Stimulated activated CD8-positive, alpha-beta memory T cell treated with anti-CD3 and anti-CD28 coated beads, Interleukin-2, amount 100 ng/mL, for 1 hour (primary cell): ENCODE results near the gene C2CD4D.

Experiments
- DNase-seq, 2 donors: peaks; one replicate each; pipeline ENCODE4 v3.0.0-alpha.2; 2020; ENCODE audit warnings: low read depth in 2 of 2

C2CD4D gene

GRCh38 chr1:151814971-151815545 lies 24.6 kb downstream of the C2CD4D start:
- no peak for DNase-seq

- no peak for DNase-seq
Measured at GRCh38 chr1:151814426-151814825, 25.2 kb downstream of the C2CD4D start.

GRCh38 chr1:151813271-151813977 lies 26.2 kb downstream of the C2CD4D start:
- no peak for DNase-seq

- no peak for DNase-seq
Measured at GRCh38 chr1:151811181-151811580, 28.4 kb downstream of the C2CD4D start.

GRCh38 chr1:151809985-151810556 lies 29.5 kb downstream of the C2CD4D start:
- no peak for DNase-seq

GRCh38 chr1:151809290-151809984 lies 30.2 kb downstream of the C2CD4D start:
- DNase-seq: no peak

- no peak for DNase-seq
Measured at GRCh38 chr1:151807766-151808165, 31.9 kb downstream of the C2CD4D start.

- no peak for DNase-seq
Measured at GRCh38 chr1:151807131-151807530, 32.5 kb downstream of the C2CD4D start.

GRCh38 chr1:151806170-151806569 lies 33.5 kb downstream of the C2CD4D start:
- DNase-seq: no peak

GRCh38 chr1:151805066-151805820 lies 34.4 kb downstream of the C2CD4D start, which contains the start of gene LINGO4:
Gene LINGO4, minus strand, starts transcription at chr1:151805419. Its CDS starts 2,715 bp downstream, at chr1:151802704.
- DNase-seq: no peak

GRCh38 chr1:151803915-151804314 lies 35.7 kb downstream of the C2CD4D start:
- no peak for DNase-seq

- DNase-seq: no peak
Measured at GRCh38 chr1:151803164-151803563, 36.5 kb downstream of the C2CD4D start.

GRCh38 chr1:151802372-151802771 lies 37.2 kb downstream of the C2CD4D start:
- DNase-seq: no peak

- DNase-seq: no peak
Measured at GRCh38 chr1:151801846-151802245, 37.8 kb downstream of the C2CD4D start.

- no peak for DNase-seq
Measured at GRCh38 chr1:151801310-151801820, 38.3 kb downstream of the C2CD4D start.

GRCh38 chr1:151800830-151801229 lies 38.8 kb downstream of the C2CD4D start:
- no peak for DNase-seq

GRCh38 chr1:151799179-151800022 lies 40.2 kb downstream of the C2CD4D start:
- no peak for DNase-seq

GRCh38 chr1:151798571-151798970 lies 41.0 kb downstream of the C2CD4D start:
- DNase-seq: no peak

- DNase-seq: no peak
Measured at GRCh38 chr1:151790940-151791651, 48.5 kb downstream of the C2CD4D start.
